ENCODE data around the gene RNF212. TPM values are rescaled to one million over a fixed set of nuclear protein-coding genes. Genes with fewer than 3 reads are reported as not detected.

The RNF212 gene
- total and polyA plus RNA-seq, 4 donors, result 3.5 to 8.8 (median 5.3) TPM

DNA sequence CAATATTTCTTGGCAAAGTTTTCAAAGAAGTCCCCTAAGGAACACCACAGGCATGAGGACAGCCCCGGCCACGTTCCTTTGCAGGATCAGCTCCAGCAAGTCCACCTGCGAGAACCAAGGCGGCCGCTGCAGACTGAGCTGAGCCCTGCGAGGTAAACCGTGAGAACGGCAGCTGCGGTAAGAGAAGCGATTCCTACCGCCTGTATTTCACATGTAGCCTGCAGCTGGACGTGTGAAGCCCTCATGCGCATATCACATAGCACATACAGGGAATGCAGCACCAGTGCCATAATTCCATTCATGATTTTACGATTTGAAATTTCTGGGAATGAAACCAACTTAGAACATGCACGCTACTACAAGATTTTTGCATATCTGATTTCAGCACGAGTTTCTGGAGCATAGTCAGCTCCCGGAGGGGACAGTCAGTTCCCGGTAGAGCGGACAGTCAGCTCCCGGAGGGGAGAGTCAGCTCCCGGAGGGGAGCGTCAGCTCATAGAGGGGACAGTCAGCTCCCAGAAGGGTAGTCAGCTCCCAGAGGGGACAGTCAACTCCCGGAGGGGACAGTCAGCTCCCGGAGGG, 60.2 kb downstream of the RNF212 start:
- DNase-seq, result peak; percentile 62 to 87 (median 76)
- Histone ChIP-seq H3K27me3 (ENCODE audit: control insufficient read depth in 3 of 3, insufficient read depth in 3 of 3, low read length in 2 of 3) (peaks cover 0 to 40% (median 33%) of the 10 kb centered on the region in 3 donors), H3K4me3 (no peak overlapping the region)

DNA sequence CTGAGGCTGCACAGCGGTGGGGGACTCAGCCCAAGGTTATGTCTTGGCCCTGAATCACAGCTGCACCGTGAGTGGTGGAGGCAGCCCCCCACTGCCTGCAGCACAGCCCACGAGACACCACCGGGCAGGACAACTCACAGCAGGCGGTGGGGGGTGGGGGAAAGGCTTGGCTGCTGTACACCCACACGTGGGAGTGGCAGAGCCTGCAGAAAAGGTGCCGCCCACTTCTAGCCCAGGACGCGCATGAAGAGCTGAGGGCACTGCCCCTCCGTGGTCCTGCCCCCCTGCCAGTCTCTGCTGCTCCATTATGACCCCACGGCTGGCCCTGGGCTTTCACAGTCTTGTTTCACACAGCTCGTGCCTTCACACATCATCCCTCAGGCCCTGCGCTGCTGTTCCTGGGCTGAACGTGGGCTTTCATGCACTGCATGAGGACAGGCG, 61.1 kb downstream of the RNF212 start:
- H3K27ac ChIP-seq (ENCODE audit: low read depth in 1 of 2, low read length in 1 of 2), result no peak overlapping the region
- peak in 1 of 3 donors; percentile 9 for DNase-seq
- 71 to 78% methylated on average over 11 to 15 of the region's 15 CpGs for WGBS, 2 donors

More for the DNA sequence above, 60.2 kb downstream of the RNF212 start:
- H3K9ac ChIP-seq (ENCODE audit: insufficient read depth in 1 of 2, low read length in 2 of 2), result no peak overlapping the region
- H3K4me1 ChIP-seq (ENCODE audit: control insufficient read depth in 5 of 5, insufficient read depth in 5 of 5, low read length in 5 of 5), result peaks cover 0 to 13% (median 2%) of the 10 kb centered on the region in 5 donors
- H3K9me3 ChIP-seq (ENCODE audit: control insufficient read depth in 4 of 4, insufficient read depth in 3 of 4, low read length in 3 of 4), result peaks cover 0 to 10% (median 0%) of the 10 kb centered on the region in 4 donors
- ATAC-seq (ENCODE audit: insufficient read depth, low FRiP score), result no peak
- H3K36me3 ChIP-seq (ENCODE audit: control insufficient read depth in 4 of 4, insufficient read depth in 4 of 4, low read length in 4 of 4), result no peaks in the 10 kb centered on the region
- WGBS, 2 donors, result 51 to 75% methylated on average over 24 of the region's 24 CpGs
- no peak for TF ChIP-seq CTCF (IDR thresholded peaks at IDR 0.05; ENCODE audit: control extremely low read depth, extremely low read depth)
- no peak overlapping the region for H3K27ac ChIP-seq (ENCODE audit: low read depth in 1 of 2, low read length in 1 of 2)

DNA sequence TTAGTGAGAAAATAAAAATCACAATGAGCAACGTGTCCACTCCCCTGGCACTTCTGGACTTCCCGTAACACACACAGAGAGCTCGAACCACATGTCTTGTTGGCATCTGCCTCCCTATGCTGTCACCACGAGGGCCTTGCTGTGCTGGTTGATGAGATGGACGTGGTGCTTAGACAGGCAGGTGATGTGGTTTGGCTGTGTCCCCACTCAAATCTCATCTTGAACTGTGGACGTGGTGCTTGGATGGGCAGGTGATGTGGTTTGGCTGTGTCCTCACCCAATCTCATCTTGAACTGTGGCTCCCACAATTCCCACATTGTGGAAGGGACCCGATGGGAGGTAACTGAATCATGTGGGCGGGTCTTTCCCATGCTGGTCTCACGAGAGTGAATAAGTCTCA, 61.9 kb downstream of the RNF212 start:
- Histone ChIP-seq H3K4me1 (ENCODE audit: control insufficient read depth in 5 of 5, insufficient read depth in 5 of 5, low read length in 5 of 5) (peaks cover 0 to 19% (median 9%) of the 10 kb centered on the region in 5 donors), H3K4me3 (no peak overlapping the region), H3K36me3 (ENCODE audit: control insufficient read depth in 4 of 4, insufficient read depth in 4 of 4, low read length in 4 of 4) (no peaks in the 10 kb centered on the region), H3K27me3 (ENCODE audit: control insufficient read depth in 3 of 3, insufficient read depth in 3 of 3, low read length in 2 of 3) (peaks cover 0 to 26% (median 21%) of the 10 kb centered on the region in 3 donors), H3K9me3 (ENCODE audit: control insufficient read depth in 4 of 4, insufficient read depth in 3 of 4, low read length in 3 of 4) (peaks cover 0 to 10% (median 0%) of the 10 kb centered on the region in 4 donors), H3K27ac (ENCODE audit: low read depth in 1 of 2, low read length in 1 of 2) (no peak overlapping the region), H3K9ac (ENCODE audit: insufficient read depth in 1 of 2, low read length in 2 of 2) (no peak overlapping the region)
- ATAC-seq (ENCODE audit: insufficient read depth, low FRiP score), result no peak
- WGBS, 2 donors, result 71 to 81% methylated on average over 9 of the region's 9 CpGs
- TF ChIP-seq CTCF (IDR thresholded peaks at IDR 0.05; ENCODE audit: control extremely low read depth, extremely low read depth), result no peak
- peak in 1 of 3 donors; percentile 13 for DNase-seq

More for the DNA sequence above, 61.1 kb downstream of the RNF212 start:
- H3K27me3 ChIP-seq (ENCODE audit: control insufficient read depth in 3 of 3, insufficient read depth in 3 of 3, low read length in 2 of 3), result peaks cover 0 to 34% (median 28%) of the 10 kb centered on the region in 3 donors
- no peak for TF ChIP-seq CTCF (IDR thresholded peaks at IDR 0.05; ENCODE audit: control extremely low read depth, extremely low read depth)
- no peak for ATAC-seq (ENCODE audit: insufficient read depth, low FRiP score)
- H3K4me3 ChIP-seq, result no peak overlapping the region
- H3K9me3 ChIP-seq (ENCODE audit: control insufficient read depth in 4 of 4, insufficient read depth in 3 of 4, low read length in 3 of 4), result peaks cover 0 to 10% (median 0%) of the 10 kb centered on the region in 4 donors
- no peak overlapping the region for H3K9ac ChIP-seq (ENCODE audit: insufficient read depth in 1 of 2, low read length in 2 of 2)
- peaks cover 0 to 13% (median 4%) of the 10 kb centered on the region in 5 donors for H3K4me1 ChIP-seq (ENCODE audit: control insufficient read depth in 5 of 5, insufficient read depth in 5 of 5, low read length in 5 of 5)
- no peaks in the 10 kb centered on the region for H3K36me3 ChIP-seq (ENCODE audit: control insufficient read depth in 4 of 4, insufficient read depth in 4 of 4, low read length in 4 of 4)

All from lung (tissue), 12 donors.